Renal cortical epithelial cell (primary cell): ENCODE data around the gene GRIA1. TPM values are rescaled to one million over a fixed set of nuclear protein-coding genes. Genes with fewer than 3 reads are reported as not detected.

Source experiments
- DNase-seq: peaks from one replicate; pipeline ENCODE4 v3.0.0-alpha.2; 2011; ENCODE audit warnings: low read depth
- total RNA-seq: library from RNA; depleted of rRNA; stranded (reverse); fragments of >200 nt; gene quantifications from 2 replicates; pipeline ENCODE4 v1.2.3, GENCODE V29; 2014

Gene GRIA1
- total RNA-seq, 1 donor from 2014 or later = not detected

DNA sequence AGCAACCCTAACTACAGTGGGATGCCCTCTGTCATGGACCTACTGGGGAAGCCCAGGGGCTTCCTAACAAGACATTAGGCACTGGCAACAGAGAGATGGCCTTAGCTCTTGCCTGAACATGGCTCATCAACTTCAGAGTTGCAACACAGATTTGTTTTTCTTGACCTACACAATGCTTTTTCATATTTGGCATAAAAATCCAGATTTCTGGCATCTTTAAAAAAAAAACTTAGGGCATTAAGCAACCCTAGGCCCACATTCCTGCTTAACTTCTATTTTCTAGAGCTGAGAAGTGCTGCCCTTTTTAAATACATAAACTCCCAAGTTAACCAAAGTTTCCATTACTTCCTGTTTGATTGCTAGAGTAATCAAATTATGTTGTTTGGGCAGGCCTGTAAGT, 8.0 kb downstream of the GRIA1 start:
- DNase-seq = no peak

DNA sequence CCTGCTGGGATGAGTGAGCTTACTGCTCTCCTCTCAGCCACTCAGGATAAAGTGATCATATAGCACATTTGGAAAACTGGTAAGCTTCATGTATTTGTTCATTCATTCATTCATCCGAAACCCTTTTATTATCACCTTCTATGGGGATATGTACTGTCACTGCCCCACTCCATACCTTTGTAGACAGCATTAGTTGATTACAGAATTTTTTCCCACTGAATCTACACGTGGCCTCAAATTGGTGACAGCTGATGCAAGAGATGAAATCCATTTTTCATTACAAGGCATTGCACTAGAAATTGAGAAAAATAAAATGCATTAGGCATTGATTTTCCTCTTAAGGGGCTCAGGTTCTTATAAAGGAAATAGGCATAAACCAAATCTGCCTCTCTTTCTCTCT, 9.7 kb downstream of the GRIA1 start:
- no peak for DNase-seq

DNA sequence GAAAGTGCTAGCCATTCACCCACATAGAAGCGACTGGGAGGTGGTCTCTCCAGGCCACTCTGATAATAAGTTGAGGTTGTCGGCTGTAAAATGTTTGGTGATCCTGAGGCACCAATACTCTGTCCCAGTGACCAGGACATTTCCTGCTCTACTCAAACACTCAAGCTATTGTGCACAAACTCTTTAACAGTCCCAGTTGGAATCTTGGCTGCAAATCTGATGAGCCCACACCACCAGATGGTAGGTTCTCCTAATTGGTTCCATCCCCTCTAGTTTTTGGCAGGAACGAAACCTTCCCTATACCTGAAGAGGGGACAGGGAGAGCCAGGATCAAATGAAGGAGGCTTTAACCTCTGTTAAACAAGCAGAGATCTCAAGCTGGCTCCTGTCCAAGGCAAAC, 14.3 kb downstream of the GRIA1 start:
- no peak for DNase-seq

DNA sequence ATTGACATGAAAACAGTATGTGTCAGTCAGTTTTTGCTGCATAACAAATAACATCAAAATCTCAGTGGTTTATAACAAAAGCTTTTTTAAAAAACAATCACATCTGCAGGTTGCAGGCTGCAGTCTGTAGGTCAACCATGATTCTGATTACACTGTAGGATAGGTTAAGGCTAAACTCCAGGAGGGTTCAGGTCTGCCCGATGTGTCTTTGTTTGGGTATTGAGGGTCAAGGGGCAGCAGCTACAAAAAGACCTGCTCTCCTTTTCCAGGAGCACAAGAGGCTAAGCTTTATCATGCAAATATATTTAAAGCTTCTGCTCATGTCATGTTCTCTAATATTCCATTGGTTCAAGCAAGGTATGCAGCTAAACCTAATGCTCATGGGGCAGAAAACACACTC, 18.2 kb downstream of the GRIA1 start:
- no peak for DNase-seq

DNA sequence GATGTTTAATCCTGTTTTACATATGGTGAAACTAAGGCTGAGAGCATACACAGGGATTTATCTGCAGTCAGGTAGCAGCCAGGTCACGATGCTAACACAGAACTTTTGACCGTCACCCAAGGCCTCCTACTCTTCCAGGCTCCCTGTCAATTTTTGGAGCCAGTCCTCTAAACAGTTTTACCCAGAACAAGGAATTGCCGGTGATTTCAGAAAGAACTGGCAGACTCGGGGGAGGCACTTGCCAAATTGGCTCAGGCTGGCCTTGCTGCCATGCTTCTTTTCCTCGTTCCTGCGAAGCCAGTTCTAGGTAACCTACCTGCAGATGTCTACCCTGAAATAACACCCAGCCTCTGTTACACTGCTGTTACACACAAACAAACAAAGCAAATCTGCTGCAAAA, 21.2 kb downstream of the GRIA1 start:
- DNase-seq = no peak

DNA sequence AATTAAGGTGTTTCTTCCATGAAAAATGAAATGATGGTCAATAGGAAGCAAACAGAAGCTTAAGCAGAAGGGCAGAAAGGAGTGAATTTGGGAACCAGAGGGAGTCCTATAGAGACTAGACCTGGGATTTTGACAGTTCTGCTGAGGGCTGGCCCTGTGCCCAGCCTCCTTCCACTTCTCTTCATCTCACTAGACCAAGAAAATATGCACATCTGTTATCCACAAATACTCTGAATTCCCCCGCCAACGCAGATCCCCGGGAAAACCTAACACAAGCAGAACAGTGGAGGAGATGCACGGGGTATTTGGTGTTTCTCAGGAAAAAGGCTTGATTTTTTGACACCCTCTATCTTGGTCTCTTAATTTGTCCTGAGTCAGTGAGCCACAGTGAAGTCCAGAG, 22.7 kb downstream of the GRIA1 start:
- no peak for DNase-seq

DNA sequence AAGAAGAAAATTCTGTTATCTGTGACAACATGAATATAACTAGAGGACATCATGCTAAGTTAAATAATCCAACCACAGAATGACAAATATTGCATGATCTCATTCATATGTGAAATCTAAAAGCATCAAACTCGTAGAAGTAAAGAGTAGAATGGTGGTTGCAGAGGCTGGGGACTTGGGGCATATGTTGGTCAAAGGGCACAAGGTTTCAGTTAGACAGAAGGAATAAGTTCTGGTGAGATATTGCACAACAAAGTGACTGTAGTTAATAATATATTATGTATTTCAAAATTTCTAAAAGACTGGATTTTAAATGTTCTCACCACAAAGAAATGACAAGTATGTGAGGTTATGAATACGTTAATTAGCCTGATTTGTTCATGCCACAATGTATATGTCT, 24.8 kb downstream of the GRIA1 start:
- peak; percentile 8 for DNase-seq

DNA sequence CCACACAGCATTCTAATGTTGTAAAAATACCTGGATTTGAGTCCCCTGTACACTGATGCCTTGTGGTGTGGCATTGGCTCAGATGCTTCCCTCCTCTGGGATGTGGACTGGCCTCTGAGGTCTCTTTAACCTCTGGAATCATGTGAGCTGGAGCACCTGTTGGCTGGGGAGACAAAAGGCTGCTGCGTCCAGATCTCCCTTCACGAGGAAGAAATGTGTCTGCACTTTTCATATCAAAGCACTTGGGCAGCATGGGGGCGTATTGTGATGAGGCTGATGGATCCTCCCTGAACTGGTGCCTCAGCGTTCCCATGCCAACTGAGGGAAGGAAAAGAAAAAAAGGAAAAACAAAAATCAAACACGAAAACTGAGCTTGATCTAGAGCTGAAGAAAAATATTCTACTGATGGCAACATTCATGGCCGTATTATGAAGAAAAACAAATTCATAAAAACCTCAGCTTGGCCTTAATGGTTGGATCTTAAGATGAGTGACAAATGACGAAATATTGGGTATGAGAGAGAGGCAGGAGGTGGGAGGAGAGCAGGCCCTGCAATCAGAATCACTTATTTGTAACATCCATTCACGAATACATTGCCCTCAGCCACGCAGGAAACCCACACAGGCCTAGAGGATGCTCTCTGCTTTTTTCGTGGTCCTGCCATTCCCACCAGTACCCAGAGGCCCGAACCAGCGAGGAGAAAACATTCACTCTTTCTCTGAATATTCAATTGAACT, 26.2 kb downstream of the GRIA1 start:
- no peak for DNase-seq

DNA sequence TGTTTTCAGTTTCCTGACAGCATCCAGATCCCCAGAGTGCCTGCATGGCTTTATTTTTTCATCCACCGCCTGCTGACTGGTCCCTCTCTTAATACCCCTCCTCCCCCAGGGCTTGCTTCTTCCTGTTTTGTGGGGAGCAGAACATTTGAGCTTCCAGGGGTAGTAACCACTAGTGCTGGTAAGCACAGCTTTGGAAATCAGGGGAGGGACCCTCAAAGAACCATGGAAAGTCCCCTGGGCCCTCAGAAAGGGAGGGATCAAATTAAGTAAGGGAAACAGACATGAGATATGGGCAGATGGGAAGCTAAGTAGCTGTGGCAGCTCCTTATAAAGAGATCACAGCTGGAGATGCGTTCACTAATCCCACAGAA, 26.8 kb downstream of the GRIA1 start:
- DNase-seq = no peak

DNA sequence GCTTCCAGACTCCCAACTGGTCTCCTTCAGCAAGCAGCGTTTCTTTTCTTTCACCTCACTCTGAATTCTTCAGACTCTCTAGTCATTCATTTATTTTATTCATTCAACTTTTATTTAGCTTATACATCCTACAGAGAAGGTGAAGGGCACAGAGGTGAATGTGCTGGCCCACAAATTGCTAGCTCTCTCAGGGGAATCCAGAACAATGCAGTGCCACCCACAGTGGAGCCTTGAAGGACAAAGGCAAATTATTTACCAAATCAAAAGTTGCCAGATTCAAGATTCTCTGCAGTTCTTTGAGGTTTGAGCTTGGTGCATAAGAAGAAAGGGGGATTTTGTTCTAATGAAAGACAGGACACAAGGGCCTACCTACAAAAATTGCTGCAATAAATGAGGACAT, 29.7 kb downstream of the GRIA1 start:
- DNase-seq = peak; percentile 21

DNA sequence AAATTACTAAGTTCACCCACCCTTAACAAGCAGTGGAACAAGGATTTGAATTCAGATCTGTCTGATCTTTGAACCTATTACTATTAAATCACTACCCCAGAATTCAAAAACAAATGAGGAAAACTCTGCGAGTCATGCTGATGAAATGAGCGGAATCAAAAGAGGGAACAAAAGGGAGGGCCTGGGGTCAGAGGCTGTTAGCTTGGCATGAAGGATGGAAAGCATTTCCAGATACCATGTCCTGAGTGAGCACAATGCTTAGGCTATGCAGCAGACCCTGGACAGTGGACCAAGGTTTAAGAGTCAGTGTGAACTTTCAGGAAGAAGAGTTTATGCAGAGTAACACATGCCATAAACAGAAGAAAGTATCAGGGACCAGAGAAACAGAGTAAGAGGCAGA, 30.5 kb downstream of the GRIA1 start:
- DNase-seq = peak; percentile 66

DNA sequence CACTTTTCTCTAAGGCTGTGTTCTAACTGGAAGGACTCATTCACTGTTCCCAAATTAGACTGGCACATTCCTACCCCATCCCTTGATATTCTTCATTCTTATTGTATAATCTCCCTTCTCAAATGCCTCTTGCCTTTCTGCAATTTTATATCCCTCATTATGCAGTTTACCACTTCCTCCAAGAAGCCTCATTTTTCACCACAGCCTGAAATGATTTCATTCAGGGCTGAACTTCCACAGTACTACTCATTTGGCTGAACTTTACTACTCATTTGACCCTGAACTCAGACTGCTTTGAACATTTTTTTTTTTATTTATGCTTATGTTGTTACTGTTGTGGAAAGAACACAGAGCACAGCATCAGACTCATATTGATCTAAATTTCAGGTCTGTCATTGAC, 32.7 kb downstream of the GRIA1 start:
- DNase-seq = peak; percentile 67

DNA sequence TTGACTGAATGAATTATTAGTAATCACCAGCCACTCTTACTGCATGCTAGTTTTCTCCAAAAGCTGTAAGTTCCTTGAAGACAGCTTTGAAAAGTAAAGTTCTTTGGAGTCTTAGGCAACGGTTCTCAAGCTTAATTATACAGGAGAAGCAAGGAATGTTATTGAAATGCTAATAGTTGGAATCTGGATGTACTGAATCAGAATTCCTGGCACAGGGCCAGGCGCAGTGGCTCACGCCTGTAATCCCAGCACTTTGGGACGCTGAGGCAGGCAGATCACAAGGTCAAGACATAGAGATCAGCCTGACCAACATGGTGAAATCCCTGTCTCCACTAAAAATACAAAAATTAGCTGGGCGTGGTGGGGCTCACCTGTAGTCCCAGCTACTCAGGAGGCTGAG, 33.4 kb downstream of the GRIA1 start:
- DNase-seq = peak; percentile 75

DNA sequence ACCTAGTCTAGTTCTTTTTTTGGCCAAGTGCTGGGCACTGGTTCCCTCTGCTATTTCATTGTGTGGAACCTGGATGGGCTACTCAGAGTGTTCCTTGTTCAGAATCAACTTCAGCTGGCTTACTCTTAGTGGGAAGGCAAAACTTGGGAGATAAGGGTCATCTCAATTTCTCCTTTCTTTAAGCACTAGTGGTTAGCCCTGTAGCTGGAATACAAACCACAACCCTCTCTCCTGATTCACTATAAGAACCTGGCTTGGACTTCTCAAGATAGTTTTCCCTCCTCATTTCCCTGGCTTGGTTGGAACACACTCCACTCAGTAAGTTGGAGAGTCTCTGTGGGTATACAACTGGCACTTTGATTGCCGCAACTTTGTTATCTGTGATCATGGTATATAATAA, 35.1 kb downstream of the GRIA1 start:
- DNase-seq = no peak

DNA sequence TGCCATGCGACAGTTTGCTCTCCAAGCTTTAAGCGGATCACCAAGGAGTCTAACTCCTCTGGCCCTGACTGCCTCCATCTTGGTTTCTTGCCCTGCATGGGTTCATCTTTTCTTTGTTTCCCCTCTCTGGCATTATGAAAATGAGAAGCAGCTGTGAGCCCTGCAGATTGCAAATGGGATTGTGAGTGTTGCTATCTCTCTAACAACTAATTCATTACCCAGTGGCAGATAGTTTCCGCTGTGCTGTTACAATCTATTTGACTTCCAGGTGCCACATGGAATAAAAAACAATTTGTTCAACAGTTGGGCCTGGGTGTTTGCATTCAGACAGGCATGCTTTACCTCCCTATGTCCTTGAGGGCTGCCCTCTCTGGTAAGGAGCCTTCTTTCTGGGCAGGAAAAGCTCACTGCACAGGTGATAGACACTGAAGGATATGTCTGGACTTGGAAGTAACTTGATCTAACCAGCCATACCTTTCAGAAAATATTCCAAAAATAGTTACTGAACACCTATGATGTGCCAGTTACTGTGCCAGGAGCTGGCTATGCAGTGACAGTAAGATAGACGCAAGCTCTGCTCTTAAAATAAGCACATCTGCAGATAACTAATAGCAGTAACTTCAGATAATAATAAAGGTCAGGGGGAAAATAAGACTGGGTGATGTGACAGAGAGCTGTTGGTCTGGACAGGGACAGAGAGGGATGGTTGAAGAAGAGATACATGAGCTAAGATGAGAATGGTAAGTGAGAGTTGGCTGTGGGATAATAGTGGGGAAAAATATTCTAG, 40.1 kb downstream of the GRIA1 start:
- DNase-seq = no peak

DNA sequence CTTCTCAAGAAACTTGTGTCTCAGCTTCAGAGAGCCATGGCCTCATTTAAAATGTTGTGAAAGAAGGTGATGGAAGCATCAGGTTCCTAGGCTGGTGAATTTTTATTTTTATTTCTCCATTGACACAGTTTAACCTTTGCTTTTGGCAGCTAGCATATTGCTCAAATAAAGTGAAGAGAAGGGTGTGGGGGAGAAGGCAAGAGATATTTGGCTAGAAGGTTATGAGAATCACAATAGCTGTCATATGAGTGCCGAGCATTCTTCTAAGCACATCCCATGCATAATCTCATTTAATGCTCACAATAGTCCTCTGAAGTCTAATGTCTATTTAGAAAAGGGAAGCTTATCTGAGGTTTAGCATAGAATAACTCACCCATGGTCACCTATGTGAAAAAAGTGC, 43.1 kb downstream of the GRIA1 start:
- no peak for DNase-seq

DNA sequence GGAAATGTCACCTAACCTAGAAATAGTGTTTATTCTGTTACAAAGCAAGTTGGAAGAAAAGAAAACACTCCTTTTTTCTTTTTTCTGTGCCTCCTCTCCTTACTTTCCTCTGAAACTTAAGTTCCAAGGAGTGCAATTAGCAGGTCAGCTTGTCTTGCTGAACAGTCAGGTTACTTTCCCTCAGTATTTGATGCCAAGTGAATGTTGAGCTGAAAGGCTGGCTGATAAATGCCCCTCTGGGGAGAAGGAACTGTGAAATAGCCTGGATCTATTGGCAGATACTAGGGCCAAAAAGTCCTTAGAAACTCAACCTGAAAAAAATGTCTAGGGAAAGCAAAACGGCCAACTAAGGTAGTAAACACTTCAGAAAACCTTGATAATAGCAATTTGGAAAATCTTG, 43.6 kb downstream of the GRIA1 start:
- DNase-seq = no peak

DNA sequence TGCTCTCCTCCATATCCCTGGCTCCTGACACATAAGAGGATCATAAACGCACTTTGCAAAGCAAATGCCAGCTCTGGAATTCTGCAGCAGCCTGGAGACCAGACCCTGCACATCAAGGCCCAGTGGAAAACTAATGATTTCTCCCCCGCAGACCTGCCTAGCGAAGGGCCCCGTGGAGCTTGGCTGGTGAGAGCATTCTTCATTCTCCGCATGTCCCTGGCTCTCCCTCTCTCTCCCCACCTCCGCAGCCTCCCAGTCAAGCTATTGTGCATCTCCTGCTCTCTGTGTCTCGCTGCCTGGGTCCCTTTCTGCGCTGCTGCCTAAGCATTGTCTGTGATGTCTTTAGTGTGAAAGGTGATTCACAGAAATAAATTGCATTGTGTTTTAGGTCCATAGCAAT, 46.7 kb downstream of the GRIA1 start:
- no peak for DNase-seq

DNA sequence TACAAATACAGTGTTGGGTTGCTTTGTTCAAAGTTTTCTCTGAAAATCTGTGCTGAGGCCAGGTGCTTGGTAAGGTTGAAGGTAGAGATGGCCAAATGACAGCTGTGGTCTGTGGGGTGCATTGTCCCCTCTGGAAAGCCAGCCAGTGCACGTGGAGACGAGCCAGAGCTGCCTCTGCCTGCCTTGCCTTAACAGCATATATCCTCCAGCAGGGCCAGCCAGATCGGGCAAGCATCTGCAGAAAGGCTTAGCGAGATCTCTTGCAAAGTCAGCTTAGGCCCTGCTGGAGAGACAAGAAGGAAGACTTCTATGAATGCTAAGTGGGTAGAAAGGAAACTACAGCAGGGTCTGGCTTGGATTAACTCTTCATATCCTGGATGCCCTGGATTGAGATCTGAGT, 49.5 kb downstream of the GRIA1 start:
- no peak for DNase-seq

DNA sequence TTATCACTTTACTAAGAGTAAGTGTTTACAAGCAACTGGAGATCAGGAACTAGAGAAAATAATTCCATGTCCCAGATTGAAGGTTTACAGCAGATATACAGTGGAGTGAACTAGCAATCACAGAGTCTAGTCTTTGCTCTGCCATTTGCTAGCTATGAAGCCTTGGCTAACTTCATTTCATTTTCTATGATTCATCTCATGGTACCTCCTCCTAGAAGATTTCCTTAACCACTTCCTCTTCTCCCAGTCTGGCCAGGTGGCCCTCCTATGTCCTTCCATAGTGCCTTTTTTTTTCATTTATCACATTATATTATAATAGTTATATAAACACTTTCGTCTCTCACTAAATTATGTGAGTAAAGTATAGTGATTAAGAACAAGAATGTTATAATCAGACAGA, 52.1 kb downstream of the GRIA1 start:
- peak; percentile 42 for DNase-seq

DNA sequence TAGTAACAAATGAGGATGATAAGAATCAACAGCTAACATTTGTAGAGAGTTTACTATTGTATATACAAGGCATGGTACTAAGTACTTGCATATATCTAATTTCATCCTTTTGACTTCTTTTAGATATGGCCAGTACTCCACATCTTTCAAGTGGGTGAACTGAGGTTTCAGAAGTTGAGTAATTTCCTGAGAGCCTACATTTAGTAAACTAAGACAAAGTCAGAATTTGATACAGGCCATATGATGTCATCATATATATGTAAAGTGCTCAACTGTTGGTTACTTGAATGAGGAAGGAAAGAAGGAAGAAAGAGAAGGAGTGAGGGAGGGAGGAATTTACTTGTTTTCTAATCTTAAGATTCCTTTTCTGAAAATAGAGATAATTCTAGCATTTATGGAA, 52.8 kb downstream of the GRIA1 start:
- no peak for DNase-seq

DNA sequence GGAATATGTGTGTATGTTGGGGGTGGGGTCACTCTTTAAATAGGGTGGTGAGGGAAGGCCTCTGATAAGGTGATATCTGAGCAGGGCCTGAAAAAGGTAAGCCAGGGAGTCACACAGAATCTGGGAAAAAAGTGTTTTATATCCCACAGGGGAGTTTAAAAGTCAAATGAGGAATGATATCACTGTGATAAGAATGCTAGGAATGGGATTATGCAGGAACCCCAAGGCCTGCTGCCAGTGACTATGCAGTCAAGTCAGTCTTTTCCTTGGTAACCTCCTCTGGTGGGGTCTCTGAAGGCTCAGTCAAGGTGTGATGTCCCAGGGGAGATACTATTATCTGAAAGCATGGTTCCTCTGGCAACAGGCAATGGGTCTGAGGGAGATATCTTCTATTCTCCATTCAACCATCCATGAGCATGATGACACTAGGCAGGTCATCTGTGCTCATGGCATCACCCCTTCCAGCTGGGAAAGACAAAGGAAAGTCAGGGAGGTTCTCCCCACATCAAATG, 53.5 kb downstream of the GRIA1 start:
- DNase-seq = peak; percentile 41

DNA sequence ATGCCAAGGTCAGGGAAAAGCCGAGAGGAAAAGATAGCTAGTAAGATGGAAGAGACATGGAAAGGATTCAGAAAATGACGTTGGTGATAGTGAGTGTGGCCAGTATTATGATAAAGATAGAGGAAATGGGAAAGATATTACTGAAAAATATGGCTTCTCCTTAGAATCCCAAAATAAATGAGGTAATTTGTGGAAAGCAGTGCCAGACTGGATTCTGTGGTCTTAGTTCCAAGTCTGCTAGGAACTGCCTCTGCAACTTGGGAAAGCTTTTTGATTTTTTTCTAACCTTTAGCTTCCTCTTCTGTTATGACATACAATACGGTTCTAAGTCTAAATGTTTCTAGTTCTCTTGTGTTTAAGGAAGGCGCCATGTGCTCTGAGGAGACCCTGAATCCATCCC, 54.2 kb downstream of the GRIA1 start:
- DNase-seq = no peak
